SJSA1 (cell line): ENCODE results near the gene IFIT2. TPM values are rescaled to one million over a fixed set of nuclear protein-coding genes. Genes with fewer than 3 reads are reported as not detected.

Experiments
- DNase-seq, 2 experiments: peaks; one replicate each; pipeline ENCODE4 v3.0.0-alpha.2; 2015 to 2020; ENCODE audit warnings: low spot score in 2 of 2, low read depth in 1 of 2
- H3K27ac ChIP-seq: fragments of 250-450 bp; sonication (Bioruptor Pico); 2 replicates; pipeline ENCODE4 v1.5.1; 2020; ENCODE audit warnings: mild to moderate bottlenecking, moderate library complexity
- H3K27me3 ChIP-seq: fragments of 250-450 bp; sonication (Bioruptor Pico); replicated peaks from 2 replicates; pipeline ENCODE4 v1.5.1; 2020; ENCODE audit warnings: mild to moderate bottlenecking, moderate library complexity
- H3K36me3 ChIP-seq: fragments of 250-450 bp; sonication (Bioruptor Pico); 2 replicates; pipeline ENCODE4 v1.5.1; 2020; ENCODE audit warnings: mild to moderate bottlenecking
- H3K4me1 ChIP-seq: fragments of 250-450 bp; sonication (Bioruptor Pico); replicated peaks from 2 replicates; pipeline ENCODE4 v1.6.1; 2021; ENCODE audit warnings: mild to moderate bottlenecking
- H3K4me3 ChIP-seq: fragments of 250-450 bp; sonication (Bioruptor Pico); 2 replicates; pipeline ENCODE4 v1.5.1; 2020; ENCODE audit warnings: mild to moderate bottlenecking
- H3K9me3 ChIP-seq: fragments of 250-450 bp; sonication (Bioruptor Pico); replicated peaks from 2 replicates; pipeline ENCODE4 v1.5.1; 2020; ENCODE audit warnings: mild to moderate bottlenecking
- total RNA-seq: library from RNA; depleted of rRNA; stranded (reverse); fragments of >200 nt; shearing (Covaris generic); gene quantifications from 2 replicates; pipeline ENCODE4 v1.2.3, GENCODE V29; 2014; rRNA removed

Gene IFIT2
- total RNA-seq, 1 experiment from 2014 or later: 2.2 TPM

GRCh38 chr10:89357975-89358374 is 56.1 kb downstream of the IFIT2 start:
- H3K27ac ChIP-seq: no peak overlapping the region
- no peak overlapping the region for H3K4me3 ChIP-seq
- H3K36me3 ChIP-seq: no peaks in the 10 kb centered on the region; the same call in 1 of the 2 replicates
- H3K9me3 ChIP-seq: no peaks in the 10 kb centered on the region
- H3K27me3 ChIP-seq: no peaks in the 10 kb centered on the region
- peaks cover 3% of the 10 kb centered on the region for H3K4me1 ChIP-seq
- no peak for DNase-seq

Other genes starting within 250 kb of the IFIT2 start
- gene CH25H, start 94.7 kb upstream of the IFIT2 start, total RNA-seq: 0.55 TPM in 1 of 2 replicates, not detected in the other
- 38.1 and 55.8 TPM in 2 replicates for gene LIPA, start 50.3 kb upstream of the IFIT2 start, total RNA-seq
- 9.0 and 12.9 TPM in 2 replicates for gene IFIT3, start 26.0 kb downstream of the IFIT2 start, total RNA-seq
- gene IFIT1B, start 76.0 kb downstream of the IFIT2 start, total RNA-seq: not detected in 2 replicates
- 1.8 and 5.2 TPM in 2 replicates for gene IFIT1, start 90.6 kb downstream of the IFIT2 start, total RNA-seq
- 32.5 and 39.3 TPM in 2 replicates for gene IFIT5, start 112.5 kb downstream of the IFIT2 start, total RNA-seq
- 0.34 TPM in 1 of 2 replicates, not detected in the other for gene SLC16A12, start 233.5 kb downstream of the IFIT2 start, total RNA-seq